ENCODE data around the gene CALML3.

Gene CALML3

DNA sequence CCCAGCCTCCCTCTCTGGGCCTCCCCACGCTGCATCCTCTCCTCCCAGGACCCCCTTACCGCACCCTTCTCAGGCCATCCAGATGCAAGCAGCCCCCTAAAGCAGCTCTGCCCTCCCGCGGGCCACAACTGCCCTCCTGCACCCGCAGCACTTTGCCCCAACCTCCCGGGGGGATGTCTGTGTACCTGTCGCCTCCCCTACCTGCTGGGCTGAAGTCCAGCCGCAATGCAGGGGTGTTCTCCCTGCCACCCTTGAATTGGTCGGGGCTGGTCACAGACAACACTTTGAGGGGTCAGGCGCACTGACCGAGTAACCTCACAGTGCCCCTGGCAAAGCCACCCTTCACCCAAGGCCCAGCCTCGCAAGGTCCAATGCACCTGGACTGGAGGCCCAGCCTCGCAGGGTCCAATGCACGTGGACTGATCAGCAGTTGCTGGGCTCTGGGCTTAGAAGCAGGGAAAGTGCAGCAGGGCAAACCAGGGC is 17.1 kb upstream of the CALML3 start:
- DNase-seq (ENCODE audit: low spot score), result no peak

DNA sequence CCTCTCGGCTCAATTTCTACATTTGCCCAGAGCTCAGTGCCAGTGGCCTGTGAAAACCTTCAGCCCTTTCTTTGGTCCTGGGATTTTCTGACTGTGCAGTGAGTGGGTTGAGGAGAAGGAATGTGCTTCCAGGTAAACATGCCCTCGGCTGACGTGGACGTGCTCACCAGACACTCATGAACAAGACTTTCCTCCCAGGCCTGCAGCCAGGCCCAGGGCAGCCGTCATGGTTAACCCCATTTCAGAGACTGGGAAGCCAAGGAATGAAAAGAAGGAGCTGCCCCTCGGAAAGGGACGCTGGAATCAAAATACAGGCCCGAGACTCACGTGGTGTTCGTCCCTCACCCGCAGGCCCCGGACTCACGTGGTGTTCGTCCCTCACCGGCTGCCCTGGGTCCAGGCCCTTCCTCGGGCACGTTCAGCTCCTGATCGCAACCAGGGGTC is 16.6 kb upstream of the CALML3 start:
- DNase-seq (ENCODE audit: low spot score), result no peak

DNA sequence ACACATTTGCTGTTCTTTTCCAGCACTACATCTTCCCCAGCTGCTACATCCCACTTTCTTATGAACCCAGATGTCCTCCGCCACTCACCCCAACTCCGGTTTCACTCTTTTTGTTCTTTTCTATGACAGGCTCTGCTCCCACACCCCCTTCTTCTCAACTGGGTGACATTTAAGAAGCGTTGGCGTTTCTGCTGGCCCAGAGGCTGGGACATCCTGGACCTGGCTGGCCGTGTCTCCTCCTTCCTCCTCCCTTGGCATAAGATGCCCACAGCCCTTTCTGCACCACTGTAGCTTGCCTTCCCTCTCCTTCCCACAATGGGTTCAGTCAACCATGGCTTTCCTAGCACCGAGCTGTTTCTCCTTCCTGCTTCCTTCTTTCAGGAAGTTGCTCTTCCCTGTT is 16.0 kb upstream of the CALML3 start:
- no peak for DNase-seq (ENCODE audit: low spot score)

DNA sequence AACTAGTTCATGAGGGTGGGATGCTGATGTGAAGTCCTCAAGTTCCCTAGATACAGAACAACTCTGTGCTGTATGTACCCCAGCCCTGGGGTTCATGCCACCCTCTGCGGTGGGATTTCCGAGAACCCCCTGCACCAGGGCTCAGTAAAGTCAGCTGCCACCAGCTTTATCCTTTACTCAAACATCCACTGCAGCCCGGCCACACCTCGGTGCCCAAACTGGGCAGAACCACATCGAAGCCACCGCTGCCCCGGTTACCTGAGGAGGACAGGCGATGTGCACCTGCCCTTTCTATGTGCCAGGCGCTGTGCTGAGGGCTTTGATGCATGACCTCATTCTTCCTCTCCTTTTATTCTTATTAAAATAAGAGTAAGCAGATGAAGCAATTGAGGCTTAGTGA is 15.5 kb upstream of the CALML3 start:
- no peak for DNase-seq (ENCODE audit: low spot score)

DNA sequence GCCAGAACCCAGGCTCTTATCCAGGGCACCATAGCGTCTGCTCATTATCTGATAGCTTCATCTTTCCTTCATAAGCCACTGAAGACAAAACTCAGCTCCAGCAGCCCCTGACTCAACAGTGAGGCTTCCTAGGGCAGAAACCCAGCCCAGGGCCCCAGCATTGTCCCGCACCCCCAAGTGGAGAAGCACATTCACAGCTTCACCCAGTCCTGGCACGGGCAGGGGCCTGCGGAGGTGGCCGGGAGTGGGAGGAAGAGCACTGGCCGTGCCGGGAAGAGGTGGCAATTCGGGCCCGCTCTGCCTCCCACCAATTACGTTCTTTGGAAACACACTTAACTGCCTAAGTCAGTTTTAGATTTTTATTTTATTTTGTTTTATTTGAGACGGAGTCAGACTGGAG is 15.1 kb upstream of the CALML3 start:
- no peak for DNase-seq (ENCODE audit: low spot score)

DNA sequence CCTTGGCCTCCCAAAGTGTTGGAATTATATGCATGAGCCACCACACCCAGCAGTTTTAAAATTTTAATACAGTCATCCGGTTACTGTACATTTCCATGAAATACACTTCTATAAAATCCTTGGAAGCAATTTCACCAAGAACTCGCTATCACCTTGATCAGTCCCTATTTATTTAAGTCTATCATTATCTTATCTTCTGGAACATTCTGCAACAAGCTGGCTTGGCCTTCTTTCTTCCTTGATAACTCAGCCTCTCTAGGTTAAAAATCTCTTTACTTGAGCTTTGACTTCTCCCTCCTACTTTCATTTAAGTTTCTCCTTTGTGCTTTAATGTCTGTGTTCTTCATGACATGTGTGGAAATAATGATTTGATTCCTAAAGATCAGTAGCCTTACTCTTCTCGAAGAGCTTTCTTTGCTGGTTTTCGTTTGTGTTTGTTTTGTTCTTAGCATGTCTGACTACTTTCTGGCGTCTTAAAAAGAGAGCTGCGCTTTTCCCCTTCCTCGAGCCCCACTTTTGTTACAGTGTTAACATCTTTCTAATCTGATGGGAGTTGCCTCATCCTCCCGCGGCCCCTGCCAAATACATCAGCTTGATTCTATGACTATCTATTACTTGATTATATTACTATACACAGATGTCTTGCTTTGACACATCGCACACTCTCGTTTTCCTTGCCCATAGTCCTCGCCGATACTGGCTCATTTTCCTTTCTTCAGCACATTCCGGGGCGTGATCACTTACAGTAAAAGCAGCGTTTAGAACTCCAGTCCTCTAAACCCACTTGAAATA is 14.3 kb upstream of the CALML3 start:
- no peak for DNase-seq (ENCODE audit: low spot score)

DNA sequence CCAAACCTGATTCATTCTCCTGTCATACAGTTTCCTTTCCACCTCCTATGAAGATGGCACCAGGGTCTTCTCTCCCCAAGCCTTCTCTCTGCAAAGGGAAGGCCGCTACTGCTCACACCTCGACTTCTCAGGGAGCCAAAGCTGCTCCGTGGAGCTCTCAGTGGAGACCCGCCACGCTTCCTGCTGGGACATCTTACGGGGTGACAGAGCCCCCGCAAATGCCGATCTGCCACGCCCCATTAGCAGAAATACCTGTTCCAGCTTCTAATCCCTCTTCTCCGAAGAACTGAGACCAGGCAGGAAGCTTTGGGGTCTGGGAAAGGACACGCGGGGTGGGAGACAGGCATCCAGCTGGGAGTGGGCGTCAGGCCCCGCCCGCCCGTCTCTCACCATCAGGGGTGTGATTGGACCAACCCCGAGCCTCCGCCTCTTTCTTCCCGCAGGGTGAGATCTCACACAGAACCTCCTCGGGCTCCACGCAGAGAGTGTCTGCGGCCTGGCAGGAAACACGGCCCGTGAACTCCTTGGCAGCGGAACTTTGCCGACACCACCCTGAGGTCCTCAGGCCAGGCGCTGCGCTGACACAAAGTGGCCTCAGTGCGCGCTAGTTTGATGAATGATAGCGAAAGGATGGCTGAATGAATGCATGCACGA is 13.4 kb upstream of the CALML3 start:
- no peak for DNase-seq (ENCODE audit: low spot score)

DNA sequence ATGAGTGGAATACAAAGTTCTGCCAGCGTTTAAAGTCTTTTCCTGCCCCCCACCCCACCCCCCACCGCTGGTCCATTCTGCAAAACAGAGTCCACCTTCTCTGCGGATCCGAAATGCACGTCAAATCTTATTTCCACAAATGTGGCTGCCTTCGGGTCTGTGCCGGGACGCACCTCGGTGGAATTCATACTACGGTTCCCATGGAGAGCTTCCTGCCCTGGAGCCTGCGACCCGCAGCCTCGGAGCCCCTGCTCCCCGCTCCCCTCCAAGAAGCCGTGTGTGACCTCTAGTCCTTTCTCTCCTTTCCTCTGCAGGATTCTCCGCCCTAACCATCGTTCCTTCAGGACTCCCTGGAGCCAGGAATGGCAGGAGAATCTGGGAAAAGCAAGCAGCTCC is 12.9 kb upstream of the CALML3 start:
- no peak for DNase-seq (ENCODE audit: low spot score)

DNA sequence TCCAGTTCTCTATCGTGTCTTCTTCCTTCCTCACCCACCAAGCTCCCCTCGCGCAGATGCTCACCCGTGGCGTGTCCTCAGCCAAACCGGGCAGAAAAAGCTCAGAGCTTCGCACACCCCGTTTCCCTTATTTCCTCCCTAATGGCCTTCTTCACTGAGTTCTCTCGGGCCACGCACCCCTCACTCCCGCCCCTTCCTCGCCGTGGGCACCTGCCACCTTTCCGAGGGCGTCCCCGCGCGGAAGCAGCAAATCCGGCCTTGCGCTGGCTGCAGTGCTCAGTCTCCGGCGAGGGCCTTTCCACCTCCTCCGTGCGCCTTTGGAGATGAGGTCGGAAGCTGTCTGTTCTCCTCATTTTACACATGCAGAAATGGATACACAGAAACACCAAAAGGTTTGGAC is 12.4 kb upstream of the CALML3 start:
- DNase-seq (ENCODE audit: low spot score), result no peak

DNA sequence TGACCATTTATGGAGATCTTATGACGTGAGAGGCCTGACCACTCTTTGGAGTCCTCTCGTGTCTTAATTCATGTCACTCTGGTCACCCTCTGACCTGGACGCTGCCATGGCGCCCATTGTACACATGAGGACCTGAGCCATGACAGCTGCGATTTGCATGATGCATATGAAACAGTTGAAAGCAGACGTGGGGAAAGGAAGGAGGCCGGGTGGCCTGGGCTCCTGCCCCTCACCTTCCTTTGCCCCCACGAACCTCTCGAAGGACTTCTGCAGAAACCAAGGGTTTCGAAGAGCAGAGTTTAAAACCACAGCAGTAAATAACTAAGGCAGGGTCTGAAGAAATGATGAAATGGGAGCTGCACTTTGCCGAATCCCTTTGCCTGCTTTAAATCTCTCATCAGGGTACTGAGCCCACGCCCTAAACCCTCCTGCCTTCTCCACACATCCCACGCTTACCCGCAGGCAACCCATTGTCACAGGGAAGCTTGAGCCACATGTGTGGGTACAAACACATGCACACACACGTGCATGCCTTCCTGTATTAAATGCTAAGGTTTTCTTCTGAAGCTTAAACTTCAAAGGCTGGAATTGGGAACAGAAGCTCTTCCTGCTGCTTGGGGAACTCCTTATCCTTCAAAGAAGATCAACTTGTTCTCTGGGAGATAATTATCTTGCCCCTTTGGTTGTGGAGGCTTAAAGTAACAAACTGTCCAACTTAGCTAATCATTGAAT is 11.7 kb upstream of the CALML3 start:
- DNase-seq (ENCODE audit: low spot score), result no peak

DNA sequence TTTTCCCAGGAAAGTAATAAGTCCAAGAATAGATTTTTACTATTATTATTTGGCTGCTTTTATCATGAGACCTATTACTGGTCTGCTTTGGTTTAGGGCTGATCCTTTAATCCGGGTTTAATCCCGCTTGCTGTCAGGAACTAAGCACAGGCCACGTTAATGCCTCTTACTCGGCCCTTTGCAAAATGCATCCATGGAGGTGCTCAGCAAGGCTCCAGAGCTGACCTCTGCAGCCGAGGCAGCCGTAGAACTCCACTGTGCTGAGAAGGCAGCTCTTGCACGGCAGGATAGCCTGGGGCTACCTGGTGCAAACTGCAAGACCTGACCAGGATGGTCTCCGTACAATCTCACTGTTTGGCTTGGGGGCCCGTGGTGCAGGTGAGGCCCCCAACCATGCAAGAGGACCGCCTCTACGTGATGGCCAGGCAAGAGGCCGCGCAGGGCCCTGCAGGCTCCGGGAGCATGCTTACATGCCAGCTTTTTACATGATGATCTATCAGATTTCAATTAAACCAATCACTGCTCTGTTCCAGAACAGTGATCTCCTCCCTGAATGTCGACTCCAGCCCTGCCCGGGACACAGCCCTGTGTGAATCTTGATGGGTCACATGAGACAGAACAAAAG is 10.4 kb upstream of the CALML3 start:
- no peak for DNase-seq (ENCODE audit: low spot score)

DNA sequence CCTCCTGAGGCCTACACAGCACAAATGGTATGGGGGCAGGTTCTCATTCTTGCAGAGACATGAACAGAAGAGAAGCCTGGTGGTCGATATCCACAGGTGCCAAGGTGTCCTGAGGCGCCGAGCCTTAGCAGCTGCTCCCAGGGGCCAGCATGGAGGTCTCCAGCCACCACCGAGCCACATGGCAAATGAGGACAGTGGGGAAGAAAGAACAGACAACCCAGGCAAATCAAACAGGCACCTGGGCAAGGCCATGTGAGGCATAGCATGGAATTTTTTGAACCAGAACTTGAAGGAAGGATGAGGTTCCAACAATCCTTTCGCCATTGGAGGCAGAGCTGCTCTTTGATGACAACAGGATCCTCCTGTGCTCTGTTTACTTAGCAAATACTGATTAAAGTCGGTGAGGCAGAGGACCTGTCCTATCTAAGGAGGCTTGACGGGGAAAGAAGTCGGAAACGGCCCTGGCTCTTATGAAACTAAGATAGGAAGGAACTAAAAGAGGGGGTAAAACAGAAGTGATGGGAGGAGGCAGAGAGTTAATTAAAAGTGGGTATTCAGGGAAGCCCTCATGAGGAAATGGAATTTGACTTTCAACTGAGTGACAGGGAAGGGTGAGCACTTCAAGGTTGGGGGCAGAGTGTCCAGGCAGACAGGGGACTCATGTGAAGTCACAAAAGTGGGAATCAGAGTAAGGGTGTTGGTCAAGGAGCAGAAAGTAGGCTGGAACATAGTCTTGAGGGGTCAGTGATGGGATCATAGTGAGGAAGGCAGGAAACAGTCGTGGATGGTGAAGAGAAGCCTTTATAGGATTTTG is 8.6 kb upstream of the CALML3 start:
- DNase-seq (ENCODE audit: low spot score), result no peak

DNA sequence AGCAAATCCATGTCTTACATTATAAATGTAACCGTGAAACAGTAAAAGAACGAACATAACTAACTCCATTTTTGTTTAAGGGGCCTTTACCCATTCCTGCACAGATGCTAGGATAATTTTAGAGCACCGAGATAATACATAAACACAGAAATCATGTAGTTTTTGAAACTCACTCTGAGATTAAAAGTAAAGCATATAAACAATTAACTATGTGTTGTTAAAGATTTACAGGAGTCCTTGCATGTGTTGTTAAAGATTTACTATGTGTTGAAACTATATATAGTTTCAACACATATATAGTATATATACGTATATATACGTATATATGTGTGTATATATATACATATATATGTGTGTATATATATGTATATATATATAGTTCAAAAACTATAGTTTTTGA is 7.2 kb upstream of the CALML3 start:
- DNase-seq (ENCODE audit: low spot score), result no peak

DNA sequence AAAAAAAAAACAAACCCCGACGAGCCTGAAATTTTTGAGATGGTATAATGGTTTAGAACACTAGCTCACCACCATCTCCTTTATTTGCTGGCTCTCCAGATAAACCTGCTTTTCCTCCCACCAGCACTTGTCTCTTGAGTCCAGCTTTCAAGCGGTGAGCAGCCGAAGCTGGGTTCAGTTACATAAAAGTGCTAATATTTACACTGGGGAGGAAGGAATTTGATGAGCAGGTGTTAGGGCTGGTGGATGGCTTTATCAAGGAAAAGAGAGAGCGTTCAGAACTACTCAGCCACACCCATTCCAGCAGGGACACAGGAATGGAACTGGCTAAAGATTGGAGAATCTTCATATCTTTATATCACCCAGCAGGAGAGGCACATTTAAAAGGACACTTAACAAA is 6.6 kb upstream of the CALML3 start:
- no peak for DNase-seq (ENCODE audit: low spot score)

DNA sequence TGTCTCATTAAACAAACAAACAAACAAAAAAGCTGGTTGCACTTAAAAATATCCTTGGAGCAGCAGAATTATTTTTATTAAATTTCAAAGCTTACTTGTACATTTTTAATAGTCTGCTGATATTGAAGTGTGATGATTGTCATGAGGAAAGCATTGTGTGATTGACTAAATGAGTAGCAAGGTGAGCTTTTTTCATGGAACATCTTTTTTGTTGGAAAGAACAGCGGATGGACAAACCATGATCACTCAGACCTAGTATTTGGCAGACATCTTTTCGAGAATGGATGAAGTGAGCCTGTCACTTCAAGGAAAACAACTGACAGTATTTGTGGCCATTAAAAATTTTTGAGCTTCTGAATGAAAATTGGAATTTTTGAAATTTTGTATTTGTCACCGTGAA is 5.7 kb upstream of the CALML3 start:
- DNase-seq (ENCODE audit: low spot score), result no peak

DNA sequence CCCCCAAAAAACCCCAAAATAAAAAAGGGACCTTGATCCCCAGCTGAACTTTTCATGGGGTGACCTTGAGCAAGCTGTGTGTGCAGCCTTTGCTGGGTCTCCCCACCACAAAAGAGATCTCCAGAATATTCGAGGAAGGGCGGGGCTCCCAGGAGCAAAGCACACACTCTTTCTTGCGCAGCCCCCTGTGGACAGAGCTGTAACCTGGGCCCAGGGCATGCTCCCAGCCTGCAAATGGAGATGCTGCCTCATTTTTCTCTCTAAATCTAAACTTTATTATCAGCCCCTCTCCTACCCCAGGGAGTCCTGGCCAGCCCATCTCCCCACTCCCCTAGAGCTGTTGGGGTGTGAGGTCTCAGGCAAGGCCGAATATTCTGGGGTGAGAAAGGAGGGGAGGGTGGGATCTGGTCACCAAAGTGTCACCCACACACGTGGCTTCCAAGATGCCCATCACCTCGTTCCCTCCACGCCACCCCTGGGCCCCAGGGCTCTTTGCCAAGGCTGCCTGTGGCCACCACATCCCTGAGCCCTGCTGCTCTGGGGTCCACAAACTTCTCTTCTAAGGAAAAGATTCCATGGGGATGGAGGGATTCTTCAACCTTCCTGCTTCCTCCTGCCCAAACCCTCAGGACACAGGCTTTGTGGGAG is 1.7 kb upstream of the CALML3 start:
- DNase-seq (ENCODE audit: low spot score), result no peak

DNA sequence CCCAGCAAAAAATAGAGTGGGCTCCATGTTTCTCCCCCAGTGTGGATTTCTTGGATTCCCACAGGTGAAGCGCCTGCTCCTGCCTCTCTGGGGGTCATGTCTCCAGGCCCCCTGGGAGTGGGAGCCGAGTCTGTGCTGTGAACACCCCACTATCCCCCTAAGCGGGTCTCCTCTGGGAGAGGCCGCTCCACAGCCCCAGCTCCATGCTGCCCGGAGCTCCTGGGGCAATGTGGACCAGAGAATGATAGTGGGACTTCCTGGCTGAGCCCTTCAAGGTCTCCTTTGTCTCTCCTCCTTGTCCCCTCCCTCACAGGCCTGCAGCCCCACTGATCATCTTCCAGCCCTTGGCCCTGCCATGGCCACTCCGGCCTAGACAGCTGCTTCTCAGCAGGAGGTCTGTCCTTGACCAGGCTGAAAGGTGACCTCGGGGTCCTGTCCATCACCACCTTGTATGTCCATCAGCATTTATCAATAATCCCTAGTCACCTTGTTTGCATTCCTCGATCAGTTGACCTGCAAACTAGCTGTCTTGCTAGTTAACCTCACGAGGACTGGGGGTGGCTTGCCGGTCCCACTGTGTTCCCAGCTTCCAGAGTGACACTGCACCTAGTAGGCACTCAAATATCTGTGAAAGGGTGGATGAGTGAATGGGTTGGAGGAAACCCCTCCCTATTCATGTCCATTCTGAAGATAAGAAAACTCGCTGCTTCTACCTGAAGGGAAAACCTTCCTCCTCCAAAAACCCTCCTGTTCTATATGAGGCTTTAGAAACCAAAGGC is 776 bp upstream of the CALML3 start:
- DNase-seq (ENCODE audit: low spot score), result no peak

DNA sequence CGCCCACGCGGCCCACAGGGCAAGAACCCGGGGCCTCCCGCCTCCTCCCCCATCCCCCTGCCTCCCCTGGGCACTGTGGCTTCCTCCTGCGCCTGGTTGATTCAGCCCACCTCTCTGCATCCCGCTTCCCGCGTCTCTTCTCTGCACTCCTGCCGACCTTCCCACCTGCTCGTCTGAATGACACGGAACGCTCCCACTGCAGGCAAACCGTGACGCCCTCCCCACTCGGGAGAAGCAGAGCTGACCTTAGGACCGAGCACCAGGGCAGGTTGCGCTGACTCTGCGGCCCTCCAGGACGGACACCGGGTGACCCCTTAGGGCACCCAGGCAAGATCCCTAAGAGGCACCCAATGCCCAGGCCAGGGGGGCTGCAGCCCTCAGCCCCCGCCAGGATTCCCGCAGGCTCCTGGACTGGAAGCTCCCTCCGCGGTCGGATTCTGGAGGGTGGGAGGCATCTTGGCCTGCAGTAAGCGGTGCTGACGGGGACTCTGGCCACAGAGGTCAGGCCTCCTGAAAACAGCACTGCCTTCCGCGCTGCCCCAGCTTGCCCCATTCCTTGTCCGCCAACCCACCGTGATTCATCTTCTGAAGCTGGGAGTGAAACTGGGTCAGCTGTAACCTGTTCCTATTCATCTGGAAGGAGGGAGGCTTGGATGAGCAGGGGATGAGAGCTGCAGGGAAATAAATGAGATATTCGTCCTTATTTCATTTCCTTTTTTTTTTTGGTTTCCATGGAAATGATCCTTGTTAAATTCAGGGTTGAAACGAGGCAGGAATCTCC is 990 bp downstream of the CALML3 start:
- DNase-seq (ENCODE audit: low spot score), result no peak

DNA sequence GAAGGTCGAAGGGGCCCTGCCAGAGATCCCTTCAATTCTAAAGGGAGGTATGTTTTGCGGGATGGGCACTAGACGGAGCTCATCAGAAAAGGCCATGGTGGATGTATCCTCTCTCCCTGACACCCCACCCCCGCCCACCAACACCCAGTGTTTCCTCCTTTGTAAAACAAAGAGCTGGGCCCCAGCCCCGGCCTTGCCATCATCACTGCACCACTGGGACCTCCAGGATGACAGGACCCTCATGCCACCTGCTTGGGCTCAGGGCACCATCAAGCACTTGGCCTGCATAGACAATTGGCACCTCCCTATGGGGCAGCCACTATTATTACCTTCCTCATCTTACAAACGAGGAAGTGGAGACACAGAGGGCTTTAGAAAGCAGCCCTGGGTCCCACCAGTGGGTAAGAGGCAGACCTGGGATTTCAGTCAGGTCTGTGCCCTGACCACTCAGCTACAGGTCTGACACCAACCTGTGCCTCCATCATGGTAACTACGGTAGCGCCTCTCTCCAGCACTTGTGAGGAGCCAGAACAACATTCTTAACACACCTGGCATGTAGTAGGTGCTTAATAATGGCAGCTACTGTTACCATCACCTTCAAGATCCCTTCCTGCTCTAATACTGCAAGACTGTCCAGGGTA is 2.0 kb downstream of the CALML3 start:
- DNase-seq (ENCODE audit: low spot score), result no peak
